H54 (cell line): ENCODE measurements around the gene ASPSCR1.

Experiments
- DNase-seq: peaks from one replicate; pipeline ENCODE4 v3.0.0; 2011; ENCODE audit warnings: low spot score, mixed read lengths; ENCODE audit not compliant: insufficient read length
- FAIRE-seq: peaks from 3 replicates; lab custom pipeline; 2011; peaks lifted over from hg19 to GRCh38; lab: Jason Lieb, UNC
- POLR2A ChIP-seq: IDR thresholded peaks from 2 replicates; pipeline ENCODE4 v1.6.1; 2011; ENCODE audit warnings: low read depth, mild to moderate bottlenecking, low read length

ASPSCR1 gene

GRCh38 chr17:82063424-82064415 lies 86.3 kb downstream of the ASPSCR1 start:
- FAIRE-seq (no peak), DNase-seq (no peak)
- no peak for TF ChIP-seq POLR2A

- no peak for FAIRE-seq
- TF ChIP-seq POLR2A, result no peak
- DNase-seq, result no peak
Measured at GRCh38 chr17:82064433-82065192, 87.2 kb downstream of the ASPSCR1 start.

GRCh38 chr17:82065193-82065637 lies 87.8 kb downstream of the ASPSCR1 start:
- DNase-seq (peak; percentile 65), FAIRE-seq (no peak)

GRCh38 chr17:82065638-82066303 lies 88.3 kb downstream of the ASPSCR1 start, which contains the start of gene DUS1L:
Gene DUS1L (minus strand): TSS chr17:82065804. CDS start chr17:82065059, 745 bp downstream.
- peak; percentile 78 for TF ChIP-seq POLR2A
- DNase-seq, result peak; percentile 65
- no peak for FAIRE-seq

More at GRCh38 chr17:82065193-82065637, 87.8 kb downstream of the ASPSCR1 start:
- no peak for TF ChIP-seq POLR2A
